ENCODE measurements around the gene RABGAP1L. TPM values are rescaled to one million over a fixed set of nuclear protein-coding genes. Genes with fewer than 3 reads are reported as not detected.
A peak's percentile ranks its signal among the peaks of the same experiment; 100 is the strongest.

The RABGAP1L gene
- total and polyA plus RNA-seq, 4 donors = 4.8 to 53.5 (median 18.8) TPM

- Histone ChIP-seq H3K27me3 (ENCODE audit: control insufficient read depth in 4 of 4, insufficient read depth in 4 of 4, low read length in 3 of 4) (no peaks in the 10 kb centered on the region), H3K36me3 (ENCODE audit: control insufficient read depth in 4 of 4, insufficient read depth in 3 of 4, low read depth in 1 of 4, low read length in 3 of 4) (no peaks in the 10 kb centered on the region), H3K27ac (ENCODE audit: low read depth in 1 of 2, low read length in 2 of 2) (peak overlapping the region; percentile 44 to 78), H3K9ac (ENCODE audit: low read depth in 1 of 2, low read length in 2 of 2) (peak overlapping the region; percentile 17 to 59), H3K4me1 (ENCODE audit: control insufficient read depth in 4 of 4, insufficient read depth in 4 of 4, low read length in 3 of 4) (no peaks in the 10 kb centered on the region), H3K9me3 (ENCODE audit: control insufficient read depth in 4 of 4, low read length in 3 of 4) (no peaks in the 10 kb centered on the region), H3K4me3 (ENCODE audit: low read depth in 1 of 3, low read length in 3 of 3) (peak overlapping the region; percentile 26 to 56 (median 38))
- DNase-seq (ENCODE audit: low spot score) = no peak
- no peak for TF ChIP-seq MAX (IDR thresholded peaks at IDR 0.05)
- TF ChIP-seq NR2F2 (IDR thresholded peaks at IDR 0.05) = no peak
- TF ChIP-seq RAD21 (IDR thresholded peaks at IDR 0.05) = no peak
- TF ChIP-seq, protein P1, sequence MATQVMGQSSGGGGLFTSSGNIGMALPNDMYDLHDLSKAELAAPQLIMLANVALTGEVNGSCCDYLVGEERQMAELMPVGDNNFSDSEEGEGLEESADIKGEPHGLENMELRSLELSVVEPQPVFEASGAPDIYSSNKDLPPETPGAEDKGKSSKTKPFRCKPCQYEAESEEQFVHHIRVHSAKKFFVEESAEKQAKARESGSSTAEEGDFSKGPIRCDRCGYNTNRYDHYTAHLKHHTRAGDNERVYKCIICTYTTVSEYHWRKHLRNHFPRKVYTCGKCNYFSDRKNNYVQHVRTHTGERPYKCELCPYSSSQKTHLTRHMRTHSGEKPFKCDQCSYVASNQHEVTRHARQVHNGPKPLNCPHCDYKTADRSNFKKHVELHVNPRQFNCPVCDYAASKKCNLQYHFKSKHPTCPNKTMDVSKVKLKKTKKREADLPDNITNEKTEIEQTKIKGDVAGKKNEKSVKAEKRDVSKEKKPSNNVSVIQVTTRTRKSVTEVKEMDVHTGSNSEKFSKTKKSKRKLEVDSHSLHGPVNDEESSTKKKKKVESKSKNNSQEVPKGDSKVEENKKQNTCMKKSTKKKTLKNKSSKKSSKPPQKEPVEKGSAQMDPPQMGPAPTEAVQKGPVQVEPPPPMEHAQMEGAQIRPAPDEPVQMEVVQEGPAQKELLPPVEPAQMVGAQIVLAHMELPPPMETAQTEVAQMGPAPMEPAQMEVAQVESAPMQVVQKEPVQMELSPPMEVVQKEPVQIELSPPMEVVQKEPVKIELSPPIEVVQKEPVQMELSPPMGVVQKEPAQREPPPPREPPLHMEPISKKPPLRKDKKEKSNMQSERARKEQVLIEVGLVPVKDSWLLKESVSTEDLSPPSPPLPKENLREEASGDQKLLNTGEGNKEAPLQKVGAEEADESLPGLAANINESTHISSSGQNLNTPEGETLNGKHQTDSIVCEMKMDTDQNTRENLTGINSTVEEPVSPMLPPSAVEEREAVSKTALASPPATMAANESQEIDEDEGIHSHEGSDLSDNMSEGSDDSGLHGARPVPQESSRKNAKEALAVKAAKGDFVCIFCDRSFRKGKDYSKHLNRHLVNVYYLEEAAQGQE (IDR thresholded peaks at IDR 0.05) = no peak
- no peak for TF ChIP-seq GABPA (IDR thresholded peaks at IDR 0.05 in 1 of 2, conservative IDR thresholded peaks at IDR 0.05 in 1 of 2)
- TF ChIP-seq FOXA1 (IDR thresholded peaks at IDR 0.05) = no peak
- no peak for TF ChIP-seq TAF1 (conservative IDR thresholded peaks at IDR 0.05)
- TF ChIP-seq ATF3 (IDR thresholded peaks at IDR 0.05) = no peak
- no peak for TF ChIP-seq FOXA2 (IDR thresholded peaks at IDR 0.05)
- TF ChIP-seq HNF4G (IDR thresholded peaks at IDR 0.05) = no peak
- no peak for TF ChIP-seq HNF4A (conservative IDR thresholded peaks at IDR 0.05)
- TF ChIP-seq, protein P2, sequence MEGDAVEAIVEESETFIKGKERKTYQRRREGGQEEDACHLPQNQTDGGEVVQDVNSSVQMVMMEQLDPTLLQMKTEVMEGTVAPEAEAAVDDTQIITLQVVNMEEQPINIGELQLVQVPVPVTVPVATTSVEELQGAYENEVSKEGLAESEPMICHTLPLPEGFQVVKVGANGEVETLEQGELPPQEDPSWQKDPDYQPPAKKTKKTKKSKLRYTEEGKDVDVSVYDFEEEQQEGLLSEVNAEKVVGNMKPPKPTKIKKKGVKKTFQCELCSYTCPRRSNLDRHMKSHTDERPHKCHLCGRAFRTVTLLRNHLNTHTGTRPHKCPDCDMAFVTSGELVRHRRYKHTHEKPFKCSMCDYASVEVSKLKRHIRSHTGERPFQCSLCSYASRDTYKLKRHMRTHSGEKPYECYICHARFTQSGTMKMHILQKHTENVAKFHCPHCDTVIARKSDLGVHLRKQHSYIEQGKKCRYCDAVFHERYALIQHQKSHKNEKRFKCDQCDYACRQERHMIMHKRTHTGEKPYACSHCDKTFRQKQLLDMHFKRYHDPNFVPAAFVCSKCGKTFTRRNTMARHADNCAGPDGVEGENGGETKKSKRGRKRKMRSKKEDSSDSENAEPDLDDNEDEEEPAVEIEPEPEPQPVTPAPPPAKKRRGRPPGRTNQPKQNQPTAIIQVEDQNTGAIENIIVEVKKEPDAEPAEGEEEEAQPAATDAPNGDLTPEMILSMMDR (IDR thresholded peaks at IDR 0.05; ENCODE audit: low read depth, low read length, missing input control) = no peak
- TF ChIP-seq SP1 (IDR thresholded peaks at IDR 0.05) = no peak
- TF ChIP-seq JUND (IDR thresholded peaks at IDR 0.05) = no peak
- TF ChIP-seq, protein P3, sequence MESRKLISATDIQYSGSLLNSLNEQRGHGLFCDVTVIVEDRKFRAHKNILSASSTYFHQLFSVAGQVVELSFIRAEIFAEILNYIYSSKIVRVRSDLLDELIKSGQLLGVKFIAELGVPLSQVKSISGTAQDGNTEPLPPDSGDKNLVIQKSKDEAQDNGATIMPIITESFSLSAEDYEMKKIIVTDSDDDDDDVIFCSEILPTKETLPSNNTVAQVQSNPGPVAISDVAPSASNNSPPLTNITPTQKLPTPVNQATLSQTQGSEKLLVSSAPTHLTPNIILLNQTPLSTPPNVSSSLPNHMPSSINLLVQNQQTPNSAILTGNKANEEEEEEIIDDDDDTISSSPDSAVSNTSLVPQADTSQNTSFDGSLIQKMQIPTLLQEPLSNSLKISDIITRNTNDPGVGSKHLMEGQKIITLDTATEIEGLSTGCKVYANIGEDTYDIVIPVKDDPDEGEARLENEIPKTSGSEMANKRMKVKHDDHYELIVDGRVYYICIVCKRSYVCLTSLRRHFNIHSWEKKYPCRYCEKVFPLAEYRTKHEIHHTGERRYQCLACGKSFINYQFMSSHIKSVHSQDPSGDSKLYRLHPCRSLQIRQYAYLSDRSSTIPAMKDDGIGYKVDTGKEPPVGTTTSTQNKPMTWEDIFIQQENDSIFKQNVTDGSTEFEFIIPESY (IDR thresholded peaks at IDR 0.05) = no peak
- no peak for TF ChIP-seq YY1 (IDR thresholded peaks at IDR 0.05)
- TF ChIP-seq EGR1 (IDR thresholded peaks at IDR 0.05; ENCODE audit: low read depth in 2 of 2) = no peak
- no peak for TF ChIP-seq RXRA (IDR thresholded peaks at IDR 0.05)
- WGBS = 3% methylated on average over 1 of the region's 1 CpG
Observed at GRCh38 chr1:174414203-174414602, 254.9 kb downstream of the RABGAP1L start.

Data from liver (tissue), 9 donors.